CD8-positive, alpha-beta memory T cell (primary cell): ENCODE results near the gene ENTHD1. TPM values are rescaled to one million over a fixed set of nuclear protein-coding genes. Genes with fewer than 3 reads are reported as not detected.
A peak's percentile ranks its signal among the peaks of the same experiment; 100 is the strongest.

Experiments used
- CTCF ChIA-PET: fragments of 350-600 bp; sonication (Branson Sonifier 250); formaldehyde crosslinking; loops from one replicate; lab custom pipeline; 2021; ENCODE audit warnings: antibody characterized with exemption; lab: Charles Lee
- POLR2A ChIA-PET: fragments of 350-600 bp; sonication (Branson Sonifier 250); formaldehyde crosslinking; loops from one replicate; lab custom pipeline; 2021; ENCODE audit warnings: antibody characterized with exemption; lab: Charles Lee
- DNase-seq, 5 donors: peaks; one replicate each; pipeline versions ENCODE4 v3.0.0 to v3.0.0-alpha.2; 2020 to 2022; ENCODE audit warnings: mixed read lengths in 1 of 5
- H3K27ac ChIP-seq: one replicate; pipeline ENCODE4 v1.7.0; 2013; ENCODE audit warnings: low read depth, mild to moderate bottlenecking, low read length, moderate library complexity
- H3K27me3 ChIP-seq: 2 replicates; pipeline ENCODE4 v1.7.0; 2013; ENCODE audit warnings: low read length, mild to moderate bottlenecking; ENCODE audit not compliant: insufficient read depth, poor library complexity, severe bottlenecking
- H3K36me3 ChIP-seq: 2 replicates; pipeline ENCODE4 v1.7.0; 2013; ENCODE audit warnings: mild to moderate bottlenecking, low read length, moderate library complexity; ENCODE audit not compliant: insufficient read depth
- H3K4me1 ChIP-seq: 2 replicates; pipeline ENCODE4 v1.7.0; 2013; ENCODE audit warnings: mild to moderate bottlenecking, low read length, moderate library complexity; ENCODE audit not compliant: insufficient read depth
- H3K4me3 ChIP-seq: 2 replicates; pipeline ENCODE4 v1.7.0; 2013; ENCODE audit warnings: mild to moderate bottlenecking, low read length
- H3K9me3 ChIP-seq: 2 replicates; pipeline ENCODE4 v1.7.0; 2013; ENCODE audit warnings: mild to moderate bottlenecking, low read length
- H3K27ac Mint-ChIP-seq, 8 donors: one replicate each; pipeline ENCODE4 v1.8.0; 2020 to 2021; ENCODE audit warnings: mixed read lengths in 8 of 8, mild to moderate bottlenecking in 6 of 8, inconsistent platforms in 3 of 8, moderate library complexity in 3 of 8
- H3K27me3 Mint-ChIP-seq, 2 donors: one replicate each; pipeline ENCODE4 v1.8.0; 2020 to 2021; ENCODE audit warnings: mixed read lengths in 2 of 2, mild to moderate bottlenecking in 1 of 2, moderate library complexity in 1 of 2
- H3K36me3 Mint-ChIP-seq, 3 donors: one replicate each; pipeline ENCODE4 v1.8.0; 2020 to 2021; ENCODE audit warnings: mixed read lengths in 3 of 3, inconsistent platforms in 1 of 3, mild to moderate bottlenecking in 1 of 3
- H3K4me1 Mint-ChIP-seq, 3 donors: one replicate each; pipeline ENCODE4 v1.8.0; 2020 to 2021; ENCODE audit warnings: mixed read lengths in 3 of 3, inconsistent platforms in 1 of 3, mild to moderate bottlenecking in 1 of 3
- H3K4me3 Mint-ChIP-seq, 7 donors: one replicate each; pipeline ENCODE4 v1.8.0; 2020 to 2021; ENCODE audit warnings: mixed read lengths in 7 of 7, mild to moderate bottlenecking in 6 of 7, moderate library complexity in 4 of 7, inconsistent platforms in 2 of 7
- H3K9me3 Mint-ChIP-seq, 5 donors: one replicate each; pipeline ENCODE4 v1.8.0; 2020 to 2022; ENCODE audit warnings: mixed read lengths in 5 of 5, mild to moderate bottlenecking in 3 of 5, moderate library complexity in 2 of 5, inconsistent platforms in 1 of 5
- polyA plus RNA-seq: library from polyadenylated mRNA; unstranded; fragments of 300-500 nt; fragmentation: Illumina TruSeq; gene quantifications from one replicate; pipeline ENCODE4 v1.2.3, GENCODE V29; 2021
- total RNA-seq, 2 experiments: library from RNA; stranded (reverse); gene quantifications; one replicate each; pipeline ENCODE4 v1.2.3, GENCODE V29; 2021

ENTHD1 gene
- total and polyA plus RNA-seq, 3 experiments from 2014 or later = 0.16 to 0.35 (median 0.16) TPM

GRCh38 chr22:39800790-39801520 lies 92.6 kb downstream of the ENTHD1 start:
- Mint-ChIP-seq H3K36me3 (peaks cover 2 to 20% (median 4%) of the 10 kb centered on the region in 3 donors), H3K27ac (no peak overlapping the region), H3K27me3 (peaks cover 15 to 29% of the 10 kb centered on the region in 2 donors), H3K4me1 (peaks cover 0 to 8% (median 0%) of the 10 kb centered on the region in 3 donors), H3K9me3 (peaks cover 26 to 35% (median 28%) of the 10 kb centered on the region in 5 donors), H3K4me3 (no peak overlapping the region)
- CTCF ChIA-PET = no interaction called here
- H3K36me3 ChIP-seq = no peaks in the 10 kb centered on the region
- peaks cover 8% of the 10 kb centered on the region for H3K4me1 ChIP-seq
- H3K4me3 ChIP-seq = no peak overlapping the region
- POLR2A ChIA-PET = no interaction called here
- H3K27ac ChIP-seq = no peak overlapping the region
- no peak for DNase-seq
- H3K9me3 ChIP-seq = peaks cover 12% of the 10 kb centered on the region
- no peaks in the 10 kb centered on the region for H3K27me3 ChIP-seq

- peaks cover 10 to 18% of the 10 kb centered on the region in 2 donors for H3K27me3 Mint-ChIP-seq
Observed at GRCh38 chr22:39797528-39798147, 95.9 kb downstream of the ENTHD1 start.

GRCh38 chr22:39789788-39790187 lies 103.8 kb downstream of the ENTHD1 start:
- DNase-seq = no peak
- peaks cover 4 to 7% (median 7%) of the 10 kb centered on the region in 3 donors for H3K4me1 Mint-ChIP-seq
- Histone ChIP-seq H3K27ac (no peak overlapping the region), H3K36me3 (no peaks in the 10 kb centered on the region), H3K9me3 (no peaks in the 10 kb centered on the region), H3K27me3 (no peaks in the 10 kb centered on the region), H3K4me3 (no peak overlapping the region), H3K4me1 (no peaks in the 10 kb centered on the region)
- H3K27ac Mint-ChIP-seq = peak overlapping the region in 1 of 8 donors; percentile 18
- POLR2A ChIA-PET = interaction anchor here (0.6 kb wide), 1 partner anchor 37 kb away, joined by 6 read pairs; no protein-coding TSS in a partner anchor
- peaks cover 0 to under 1% (median 0%) of the 10 kb centered on the region in 5 donors for H3K9me3 Mint-ChIP-seq
- H3K36me3 Mint-ChIP-seq = peaks cover 0 to 6% (median 2%) of the 10 kb centered on the region in 3 donors
- H3K27me3 Mint-ChIP-seq = no peaks in the 10 kb centered on the region
- H3K4me3 Mint-ChIP-seq = no peak overlapping the region
- CTCF ChIA-PET = no interaction called here

More at GRCh38 chr22:39797528-39798147, 95.9 kb downstream of the ENTHD1 start:
- DNase-seq = no peak
- Histone ChIP-seq H3K27me3 (no peaks in the 10 kb centered on the region), H3K27ac (no peak overlapping the region), H3K4me1 (no peaks in the 10 kb centered on the region), H3K9me3 (peaks cover 12% of the 10 kb centered on the region), H3K36me3 (no peaks in the 10 kb centered on the region), H3K4me3 (no peak overlapping the region)
- POLR2A ChIA-PET = no interaction called here
- no peak overlapping the region for H3K4me3 Mint-ChIP-seq
- CTCF ChIA-PET = no interaction called here
- H3K4me1 Mint-ChIP-seq = no peaks in the 10 kb centered on the region
- H3K27ac Mint-ChIP-seq = no peak overlapping the region
- peaks cover 26 to 39% (median 30%) of the 10 kb centered on the region in 5 donors for H3K9me3 Mint-ChIP-seq
- H3K36me3 Mint-ChIP-seq = peaks cover 4 to 28% (median 8%) of the 10 kb centered on the region in 3 donors

GRCh38 chr22:39785232-39785631 lies 108.3 kb downstream of the ENTHD1 start:
- no peak overlapping the region for H3K4me3 Mint-ChIP-seq
- H3K4me3 ChIP-seq = no peak overlapping the region
- no peaks in the 10 kb centered on the region for H3K27me3 Mint-ChIP-seq
- peaks cover 0 to 2% (median 0%) of the 10 kb centered on the region in 3 donors for H3K36me3 Mint-ChIP-seq
- CTCF ChIA-PET = no interaction called here
- H3K27ac ChIP-seq = no peak overlapping the region
- no peak overlapping the region for H3K27ac Mint-ChIP-seq
- H3K27me3 ChIP-seq = no peaks in the 10 kb centered on the region
- no peaks in the 10 kb centered on the region for H3K9me3 ChIP-seq
- no peaks in the 10 kb centered on the region for H3K4me1 ChIP-seq
- no peaks in the 10 kb centered on the region for H3K9me3 Mint-ChIP-seq
- H3K36me3 ChIP-seq = no peaks in the 10 kb centered on the region
- POLR2A ChIA-PET = interaction anchor here (0.6 kb wide), 1 partner anchor 80 kb away, joined by 3 read pairs; no protein-coding TSS in a partner anchor
- no peak for DNase-seq
- peaks cover 4 to 7% (median 7%) of the 10 kb centered on the region in 3 donors for H3K4me1 Mint-ChIP-seq

- Histone ChIP-seq H3K27ac (no peak overlapping the region), H3K9me3 (no peaks in the 10 kb centered on the region), H3K4me3 (no peak overlapping the region), H3K36me3 (no peaks in the 10 kb centered on the region), H3K27me3 (no peaks in the 10 kb centered on the region), H3K4me1 (peaks cover 16% of the 10 kb centered on the region)
- DNase-seq = no peak
- H3K36me3 Mint-ChIP-seq = no peaks in the 10 kb centered on the region
- peaks cover 13 to 25% (median 20%) of the 10 kb centered on the region in 3 donors for H3K4me1 Mint-ChIP-seq
- POLR2A ChIA-PET = interaction anchor here (0.5 kb wide), 1 partner anchor 499 kb away, joined by 4 read pairs; no protein-coding TSS in a partner anchor
- H3K9me3 Mint-ChIP-seq = no peaks in the 10 kb centered on the region
- no peak overlapping the region for H3K27ac Mint-ChIP-seq
- no peak overlapping the region for H3K4me3 Mint-ChIP-seq
- no peaks in the 10 kb centered on the region for H3K27me3 Mint-ChIP-seq
- CTCF ChIA-PET = no interaction called here
Observed at GRCh38 chr22:39777716-39778454, 115.7 kb downstream of the ENTHD1 start.

- ChIA-PET CTCF (no interaction called here), POLR2A (no interaction called here)
- H3K9me3 ChIP-seq = no peaks in the 10 kb centered on the region
- H3K4me1 ChIP-seq = peaks cover 16% of the 10 kb centered on the region
- DNase-seq = no peak
- peaks cover 0 to 4% (median 0%) of the 10 kb centered on the region in 3 donors for H3K36me3 Mint-ChIP-seq
- no peaks in the 10 kb centered on the region for H3K36me3 ChIP-seq
- H3K4me3 ChIP-seq = no peak overlapping the region
- no peak overlapping the region for H3K27ac Mint-ChIP-seq
- no peaks in the 10 kb centered on the region for H3K27me3 Mint-ChIP-seq
- H3K4me3 Mint-ChIP-seq = no peak overlapping the region
- peaks cover 0 to 3% (median 2%) of the 10 kb centered on the region in 5 donors for H3K9me3 Mint-ChIP-seq
- H3K27ac ChIP-seq = no peak overlapping the region
- no peaks in the 10 kb centered on the region for H3K27me3 ChIP-seq
- peaks cover 13 to 31% (median 20%) of the 10 kb centered on the region in 3 donors for H3K4me1 Mint-ChIP-seq
Observed at GRCh38 chr22:39776295-39777009, 117.1 kb downstream of the ENTHD1 start.

GRCh38 chr22:39773976-39774539 lies 119.5 kb downstream of the ENTHD1 start:
- Histone ChIP-seq H3K4me1 (peaks cover 16% of the 10 kb centered on the region), H3K36me3 (no peaks in the 10 kb centered on the region), H3K9me3 (peaks cover 4% of the 10 kb centered on the region), H3K27ac (no peak overlapping the region), H3K4me3 (no peak overlapping the region), H3K27me3 (no peaks in the 10 kb centered on the region)
- Mint-ChIP-seq H3K9me3 (peaks cover 0 to 9% (median 8%) of the 10 kb centered on the region in 5 donors), H3K4me1 (peaks cover 13 to 31% (median 20%) of the 10 kb centered on the region in 3 donors), H3K36me3 (peaks cover 0 to 10% (median 1%) of the 10 kb centered on the region in 3 donors), H3K27me3 (peaks cover 0 to 1% of the 10 kb centered on the region in 2 donors), H3K4me3 (peak overlapping the region in 3 of 7 donors; percentile 8 to 36 (median 34)), H3K27ac (peak overlapping the region in 5 of 8 donors; percentile 1 to 64 (median 31))
- POLR2A ChIA-PET = no interaction called here
- CTCF ChIA-PET = no interaction called here
- no peak for DNase-seq
